Endothelial cell of umbilical vein (primary cell): ENCODE results near the gene PATE3. TPM values are rescaled to one million over a fixed set of nuclear protein-coding genes. Genes with fewer than 3 reads are reported as not detected.

Experiments
- BruUV-seq: library from RNA; stranded (reverse); fragments of 400-500 nt; replicated peaks from 2 replicates; lab custom pipeline; 2021; lab: Mats Ljungman, UMichigan
- CTCF ChIA-PET: fragments of 300-600, 350-600 bp; sonication (Branson Sonifier 250); formaldehyde crosslinking; loops from one replicate; lab custom pipeline; 2021; ENCODE audit warnings: antibody characterized with exemption, inconsistent platforms; lab: Charles Lee
- POLR2A ChIA-PET: fragments of 300-600, 350-600 bp; sonication (Branson Sonifier 250); formaldehyde crosslinking; loops from one replicate; lab custom pipeline; 2021; ENCODE audit warnings: antibody characterized with exemption, inconsistent platforms; lab: Charles Lee
- DNase-seq: peaks from one replicate; pipeline ENCODE4 v3.0.0-alpha.2; 2011; ENCODE audit warnings: low read depth, low spot score
- FAIRE-seq: peaks from 2 replicates; lab custom pipeline; 2011; peaks lifted over from hg19 to GRCh38; lab: Jason Lieb, UNC
- H2AFZ ChIP-seq: 2 replicates; pipeline ENCODE4 v1.6.0; 2012; ENCODE audit warnings: low read depth, low read length, control low read depth, inconsistent platforms
- H3K27ac ChIP-seq: 2 replicates; pipeline ENCODE4 v1.5.1; 2011; ENCODE audit warnings: low read depth, mild to moderate bottlenecking, control low read depth, low read length, moderate library complexity; ENCODE audit not compliant: insufficient read depth
- H3K27me3 ChIP-seq, 2 experiments: 2 replicates each; pipeline versions ENCODE4 v1.6.0 to v1.6.1; 2011; ENCODE audit warnings: low read length in 2 of 2, mixed read lengths in 1 of 2; ENCODE audit not compliant: control insufficient read depth in 2 of 2, insufficient read depth in 2 of 2
- H3K36me3 ChIP-seq, 2 experiments: 2 replicates in 1 of 2; 3 replicates in 1 of 2; pipeline ENCODE4 v1.5.1; 2011; ENCODE audit warnings: low read length in 2 of 2, mild to moderate bottlenecking in 1 of 2, moderate library complexity in 1 of 2; ENCODE audit not compliant: control insufficient read depth in 2 of 2, insufficient read depth in 2 of 2; ENCODE audit errors: extremely low read depth in 1 of 2
- H3K4me1 ChIP-seq: 3 replicates; pipeline ENCODE4 v1.5.1; 2011; ENCODE audit warnings: mild to moderate bottlenecking, low read length; ENCODE audit not compliant: control insufficient read depth, insufficient read depth; ENCODE audit errors: extremely low read depth
- H3K4me2 ChIP-seq: 2 replicates; pipeline ENCODE4 v1.6.1; 2011; ENCODE audit warnings: low read length, control low read depth, mixed read lengths; ENCODE audit not compliant: insufficient read depth
- H3K4me3 ChIP-seq, 3 experiments: fragments of 200-600 bp in 1 of 3; sonication (generic), shearing (Covaris generic) in 1 of 3; replicated peaks in 1 of 3; 2 replicates each; pipeline ENCODE4 v1.5.1; 2011 to 2016; ENCODE audit warnings: control low read depth in 3 of 3, low read length in 3 of 3, mild to moderate bottlenecking in 2 of 3, inconsistent platforms in 1 of 3, low read depth in 1 of 3, moderate library complexity in 1 of 3; ENCODE audit not compliant: insufficient read depth in 1 of 3
- H3K79me2 ChIP-seq: 2 replicates; pipeline ENCODE4 v1.6.0; 2012; ENCODE audit warnings: low read length, inconsistent platforms; ENCODE audit not compliant: control insufficient read depth, insufficient read depth
- H3K9ac ChIP-seq: replicated peaks from 2 replicates; pipeline ENCODE3; 2011; ENCODE audit warnings: low read length, control low read depth; ENCODE audit not compliant: insufficient read depth; ENCODE audit errors: extremely low read depth
- H3K9me1 ChIP-seq: replicated peaks from 3 replicates; pipeline ENCODE4 v1.6.0; 2011; ENCODE audit warnings: mild to moderate bottlenecking, low read length; ENCODE audit not compliant: control insufficient read depth, insufficient read depth; ENCODE audit errors: extremely low read depth
- H3K9me3 ChIP-seq: replicated peaks from 2 replicates; pipeline ENCODE4 v1.5.1; 2012; ENCODE audit warnings: low read length, inconsistent platforms; ENCODE audit not compliant: control insufficient read depth, insufficient read depth
- H4K20me1 ChIP-seq: replicated peaks from 2 replicates; pipeline ENCODE3; 2011; ENCODE audit warnings: mild to moderate bottlenecking, low read length; ENCODE audit not compliant: control insufficient read depth, insufficient read depth; ENCODE audit errors: extremely low read depth
- EZH2 ChIP-seq: IDR thresholded peaks from 2 replicates; pipeline ENCODE4 v1.6.1; 2012; ENCODE audit warnings: borderline replicate concordance, low read depth, mild to moderate bottlenecking, moderate library complexity, low read length, inconsistent platforms; ENCODE audit not compliant: severe bottlenecking
- FOS ChIP-seq: IDR thresholded peaks from 2 replicates; pipeline ENCODE4 v1.6.1; 2011; ENCODE audit warnings: mild to moderate bottlenecking, low read length, moderate library complexity, borderline replicate concordance; ENCODE audit not compliant: insufficient read depth
- GATA2 ChIP-seq: IDR thresholded peaks from 2 replicates; pipeline ENCODE4 v1.7.0; 2011; ENCODE audit warnings: low read depth, mild to moderate bottlenecking, moderate library complexity, mixed read lengths, low read length; ENCODE audit not compliant: insufficient read length, insufficient read depth
- JUN ChIP-seq: IDR thresholded peaks from 2 replicates; pipeline ENCODE4 v1.6.1; 2011; ENCODE audit warnings: borderline replicate concordance, low read depth; ENCODE audit not compliant: insufficient read length, insufficient read depth
- MYC ChIP-seq: IDR thresholded peaks from one replicate; pipeline ENCODE4 v1.6.1; 2011; ENCODE audit warnings: mild to moderate bottlenecking, low read depth, low read length
- POLR2A ChIP-seq: IDR thresholded peaks from 2 replicates; pipeline ENCODE4 v1.6.1; 2012; ENCODE audit warnings: low read depth, mild to moderate bottlenecking, control low read depth, low read length
- POLR2AphosphoS5 ChIP-seq: IDR thresholded peaks from 2 replicates; pipeline ENCODE4 v1.6.1; 2012; ENCODE audit warnings: low read depth, mild to moderate bottlenecking, control low read depth, low read length, moderate library complexity; ENCODE audit not compliant: insufficient read depth
- dilution Hi-C: fragments of 300-500 bp; cut with MboI; formaldehyde crosslinking; loops from one replicate; pipeline ENCODE4 v1.15.0; 2019; ENCODE audit warnings: low sequenced_read_pairs; ENCODE audit not compliant: extremely low pct_ligation_motif_present
- intact Hi-C: fragments of 100-400 bp; cut with micrococcal nuclease; formaldehyde crosslinking; loops from one replicate; pipeline ENCODE4 v1.10.0; 2022
- polyA plus RNA-seq, 4 experiments: library from polyadenylated mRNA; depleted of rRNA in 3 of 4; stranded (reverse) in 3 of 4; unstranded in 1 of 4; fragments of >200 nt; gene quantifications; 2 replicates each; pipeline versions ENCODE4 v1.2.1 to v1.2.3, GENCODE V29; 2011 to 2012; ENCODE audit warnings: missing spikeins in 1 of 4
- total RNA-seq: library from RNA; stranded (reverse); gene quantifications from 2 replicates; pipeline ENCODE4 v1.2.3, GENCODE V29; 2021
- TF ChIP-seq, protein P1 (sequence below), 2 donors: IDR thresholded peaks; 1 replicate in 1 of 2; 2 replicates in 1 of 2; pipeline ENCODE4 v1.5.1; 2011; ENCODE audit warnings: low read length in 2 of 2, mild to moderate bottlenecking in 2 of 2, moderate library complexity in 2 of 2, control low read depth in 1 of 2, inconsistent platforms in 1 of 2, low read depth in 1 of 2; ENCODE audit not compliant: insufficient read depth in 1 of 2; ENCODE audit errors: extremely low read depth in 1 of 2
- TF ChIP-seq, protein P2 (sequence below): IDR thresholded peaks from 2 replicates; pipeline ENCODE4 v1.6.1; 2011; ENCODE audit not compliant: insufficient read depth, insufficient read length

The PATE3 gene
- total and polyA plus RNA-seq, 2 donors (not counting 3 experiments of a cell fraction or from before 2014, with no cell fraction given) = not detected

DNA sequence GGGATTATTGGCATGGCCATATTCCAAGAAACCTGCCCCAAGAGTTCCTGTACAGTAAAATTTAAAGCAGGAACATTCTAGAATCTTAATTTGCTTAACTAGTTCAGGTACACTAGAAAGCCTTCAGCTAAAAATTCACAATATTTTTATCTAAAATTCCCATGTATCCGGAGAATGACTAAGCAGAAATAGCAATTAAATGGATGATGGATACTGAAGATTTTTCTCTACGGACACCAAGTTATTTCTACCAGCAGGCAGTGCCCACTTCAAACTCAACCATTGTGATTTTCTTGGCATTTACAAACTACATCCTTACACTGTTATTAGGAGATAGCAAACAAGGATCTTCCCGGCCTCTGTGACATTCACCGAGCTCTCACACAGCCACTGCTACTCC, 2.9 kb downstream of the PATE3 start:
- H3K27ac ChIP-seq = no peak overlapping the region
- no peak overlapping the region for H3K4me2 ChIP-seq
- no peaks in the 10 kb centered on the region for H3K36me3 ChIP-seq
- H3K9me3 ChIP-seq = no peaks in the 10 kb centered on the region
- BruUV-seq = no TSS peak
- no peak for DNase-seq
- no peak for FAIRE-seq
- TF ChIP-seq, protein P1, sequence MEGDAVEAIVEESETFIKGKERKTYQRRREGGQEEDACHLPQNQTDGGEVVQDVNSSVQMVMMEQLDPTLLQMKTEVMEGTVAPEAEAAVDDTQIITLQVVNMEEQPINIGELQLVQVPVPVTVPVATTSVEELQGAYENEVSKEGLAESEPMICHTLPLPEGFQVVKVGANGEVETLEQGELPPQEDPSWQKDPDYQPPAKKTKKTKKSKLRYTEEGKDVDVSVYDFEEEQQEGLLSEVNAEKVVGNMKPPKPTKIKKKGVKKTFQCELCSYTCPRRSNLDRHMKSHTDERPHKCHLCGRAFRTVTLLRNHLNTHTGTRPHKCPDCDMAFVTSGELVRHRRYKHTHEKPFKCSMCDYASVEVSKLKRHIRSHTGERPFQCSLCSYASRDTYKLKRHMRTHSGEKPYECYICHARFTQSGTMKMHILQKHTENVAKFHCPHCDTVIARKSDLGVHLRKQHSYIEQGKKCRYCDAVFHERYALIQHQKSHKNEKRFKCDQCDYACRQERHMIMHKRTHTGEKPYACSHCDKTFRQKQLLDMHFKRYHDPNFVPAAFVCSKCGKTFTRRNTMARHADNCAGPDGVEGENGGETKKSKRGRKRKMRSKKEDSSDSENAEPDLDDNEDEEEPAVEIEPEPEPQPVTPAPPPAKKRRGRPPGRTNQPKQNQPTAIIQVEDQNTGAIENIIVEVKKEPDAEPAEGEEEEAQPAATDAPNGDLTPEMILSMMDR (IDR thresholded peaks at IDR 0.05; ENCODE audit: extremely low read depth in 1 of 2, insufficient read depth in 1 of 2, low read depth in 1 of 2, low read length in 2 of 2) = no peak
- H3K79me2 ChIP-seq = no peaks in the 10 kb centered on the region
- no peaks in the 10 kb centered on the region for H3K4me1 ChIP-seq
- no peaks in the 10 kb centered on the region for H3K9me1 ChIP-seq
- intact Hi-C loops = no loop called here
- no peaks in the 10 kb centered on the region for H4K20me1 ChIP-seq
- no peak overlapping the region for H3K9ac ChIP-seq
- CTCF ChIA-PET = no interaction called here
- no peak overlapping the region for H2AFZ ChIP-seq
- POLR2A ChIA-PET = no interaction called here
- dilution Hi-C loops = no loop called here
- H3K4me3 ChIP-seq = no peak overlapping the region
- no peaks in the 10 kb centered on the region for H3K27me3 ChIP-seq

DNA sequence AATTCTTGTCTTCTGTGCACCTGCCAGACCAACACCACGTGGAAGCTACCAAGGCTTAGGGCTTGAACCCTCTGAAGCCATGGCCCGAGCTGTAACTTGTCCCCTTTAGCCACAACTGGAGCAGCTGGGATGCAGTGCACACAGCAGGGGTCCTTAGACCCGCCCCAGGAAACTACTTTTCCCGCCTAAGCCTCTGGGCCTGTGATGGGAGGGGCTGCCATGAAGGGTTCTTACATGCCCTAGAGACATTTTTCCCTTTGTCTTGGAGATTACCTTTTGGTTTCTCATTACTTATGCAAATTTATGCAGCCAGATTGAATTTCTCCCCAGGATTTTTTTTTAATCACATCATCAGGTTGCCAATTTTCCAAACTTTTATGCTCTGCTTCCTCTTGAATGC, 9.7 kb downstream of the PATE3 start:
- Histone ChIP-seq H3K9me1 (no peaks in the 10 kb centered on the region), H3K9me3 (no peaks in the 10 kb centered on the region), H3K9ac (no peak overlapping the region), H3K4me3 (no peak overlapping the region), H3K79me2 (no peaks in the 10 kb centered on the region), H3K36me3 (no peaks in the 10 kb centered on the region), H4K20me1 (no peaks in the 10 kb centered on the region), H2AFZ (no peak overlapping the region), H3K4me1 (no peaks in the 10 kb centered on the region), H3K4me2 (no peak overlapping the region), H3K27me3 (no peaks in the 10 kb centered on the region), H3K27ac (no peak overlapping the region)
- no peak for FAIRE-seq
- TF ChIP-seq GATA2 (no peak), MYC (no peak), POLR2A (no peak), FOS (no peak), JUN (no peak), POLR2AphosphoS5 (no peak), EZH2 (no peak)
- TF ChIP-seq, protein P1 (IDR thresholded peaks at IDR 0.05; ENCODE audit: extremely low read depth in 1 of 2, insufficient read depth in 1 of 2, low read depth in 1 of 2, low read length in 2 of 2) = no peak
- TF ChIP-seq, protein P2, sequence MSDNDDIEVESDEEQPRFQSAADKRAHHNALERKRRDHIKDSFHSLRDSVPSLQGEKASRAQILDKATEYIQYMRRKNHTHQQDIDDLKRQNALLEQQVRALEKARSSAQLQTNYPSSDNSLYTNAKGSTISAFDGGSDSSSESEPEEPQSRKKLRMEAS = no peak
- POLR2A ChIA-PET = no interaction called here
- DNase-seq = no peak
- BruUV-seq = no TSS peak
- dilution Hi-C loops = no loop called here
- intact Hi-C loops = no loop called here
- CTCF ChIA-PET = no interaction called here
